RPMI8226 (cell line): Measurements from ENCODE around the gene MLXIP.

Experiments
- DNase-seq: peaks from one replicate; pipeline ENCODE4 v3.0.0-alpha.2; 2015

MLXIP gene

GRCh38 chr12:122080149-122081082, 1.9 kb downstream of the MLXIP start:
- DNase-seq: peak; percentile 89

- DNase-seq: no peak
Observed at GRCh38 chr12:122081083-122081696, 2.6 kb downstream of the MLXIP start.

DNA sequence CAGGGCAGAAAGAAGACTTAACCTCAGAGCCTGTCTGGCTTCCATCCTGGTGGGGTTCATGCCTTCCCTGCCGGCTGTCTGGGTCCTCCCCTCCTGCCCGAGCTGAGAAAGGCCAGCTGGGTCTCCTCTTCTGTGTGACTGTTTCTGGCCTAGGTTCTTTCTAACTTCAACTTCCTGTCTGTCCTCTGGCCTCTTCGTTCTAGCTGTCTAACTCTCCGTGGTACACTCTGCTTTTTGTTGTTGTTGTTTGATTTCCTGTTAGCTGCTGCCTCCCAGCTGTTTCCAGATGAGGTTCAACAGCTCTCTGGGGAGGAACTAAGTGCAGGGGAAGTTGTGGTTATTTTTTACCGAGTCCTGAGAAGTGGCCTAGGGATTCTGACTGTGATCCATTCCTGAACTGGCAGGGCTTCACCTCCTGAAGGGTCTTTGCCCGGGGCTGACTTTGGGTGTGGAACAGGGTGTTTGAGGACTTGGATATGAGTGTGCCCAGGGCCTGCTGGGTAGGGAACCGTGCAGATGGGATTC, 3.2 kb downstream of the MLXIP start:
- peak; percentile 69 for DNase-seq

- DNase-seq: peak; percentile 40
Observed at GRCh38 chr12:122082621-122083356, 4.2 kb downstream of the MLXIP start.

DNA sequence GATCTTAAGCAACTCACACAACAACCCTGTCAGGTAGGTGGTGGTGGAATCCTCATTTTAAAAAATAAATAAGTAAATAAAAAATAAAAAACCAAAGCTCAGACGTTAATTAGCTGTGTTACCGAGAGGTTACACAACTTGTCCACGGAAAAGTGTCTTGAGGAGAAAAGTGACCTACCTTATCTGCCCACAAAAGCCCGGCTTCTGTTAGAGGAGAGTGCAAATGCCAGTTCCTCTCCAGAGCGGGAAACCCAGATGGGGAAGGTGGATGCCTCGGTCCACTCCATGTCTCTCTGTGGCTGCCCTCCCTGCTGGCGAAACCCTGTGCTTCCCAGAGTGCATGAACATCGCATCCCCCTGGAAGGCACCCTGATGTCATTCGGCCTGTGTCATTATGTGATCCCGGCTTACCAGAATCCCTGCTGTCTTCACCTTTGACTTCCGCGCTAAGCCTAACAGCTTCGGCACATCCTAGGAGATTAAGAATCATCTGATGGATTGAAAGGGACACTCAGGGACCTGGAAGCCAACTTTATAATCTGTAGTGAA, 6.4 kb downstream of the MLXIP start:
- DNase-seq: no peak

- no peak for DNase-seq
Observed at GRCh38 chr12:122085591-122085990, 7.0 kb downstream of the MLXIP start.

DNA sequence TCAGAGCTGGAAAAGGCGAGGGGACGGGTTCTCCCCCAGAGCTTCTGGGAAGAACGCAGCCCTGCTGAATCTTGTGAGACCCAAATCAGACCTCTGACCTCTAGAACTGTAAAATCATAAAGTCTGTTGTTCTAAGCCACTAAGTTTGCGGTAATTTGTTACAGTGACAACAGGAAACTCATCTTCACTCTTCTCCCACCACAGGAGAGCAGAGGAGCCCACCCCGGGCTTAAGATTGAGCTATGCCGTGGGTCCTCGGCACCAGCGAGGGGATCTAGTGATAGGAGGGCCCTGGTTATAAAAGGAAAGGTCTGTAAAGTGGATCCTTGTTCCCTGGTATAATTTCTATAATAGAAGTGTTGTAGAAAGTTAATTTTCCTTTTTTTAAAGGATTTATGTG, 7.6 kb downstream of the MLXIP start:
- DNase-seq: no peak

GRCh38 chr12:122086641-122087285, 8.2 kb downstream of the MLXIP start:
- no peak for DNase-seq

- no peak for DNase-seq
Observed at GRCh38 chr12:122087431-122088178, 9.0 kb downstream of the MLXIP start.

DNA sequence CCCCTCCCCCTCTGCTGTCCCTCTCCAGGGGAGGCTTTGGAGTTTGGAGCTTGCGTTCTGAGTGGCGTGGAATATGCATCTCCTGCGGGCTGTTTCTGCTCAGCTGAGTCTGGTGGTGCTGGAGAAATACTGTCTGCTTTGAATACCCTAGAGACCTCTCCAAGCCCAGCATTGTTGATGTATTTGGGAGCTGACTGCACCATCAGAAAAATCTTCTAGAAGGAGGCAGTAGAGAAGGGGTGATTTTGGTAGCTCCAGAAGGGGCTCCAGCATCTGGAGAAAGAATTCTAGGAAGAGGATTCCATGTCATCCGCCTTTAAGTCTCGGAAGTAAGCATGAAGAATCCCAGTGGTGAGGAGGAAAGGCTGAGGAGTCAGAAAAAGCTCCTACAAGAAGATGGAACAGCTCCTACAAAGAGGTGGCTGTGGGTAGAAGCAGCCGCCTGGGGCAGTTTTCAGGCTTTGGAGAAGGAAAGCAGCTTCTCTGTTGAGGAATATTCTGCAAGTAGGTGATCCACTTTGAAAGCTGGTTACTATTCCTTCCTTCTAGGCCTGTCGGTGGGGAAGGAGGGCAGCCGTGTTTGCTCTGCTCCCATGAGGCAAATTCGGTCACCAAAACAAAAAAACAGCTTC, 9.7 kb downstream of the MLXIP start:
- DNase-seq: no peak

- DNase-seq: no peak
Observed at GRCh38 chr12:122089077-122089476, 10.5 kb downstream of the MLXIP start.

GRCh38 chr12:122090759-122091515, 12.4 kb downstream of the MLXIP start:
- no peak for DNase-seq

DNA sequence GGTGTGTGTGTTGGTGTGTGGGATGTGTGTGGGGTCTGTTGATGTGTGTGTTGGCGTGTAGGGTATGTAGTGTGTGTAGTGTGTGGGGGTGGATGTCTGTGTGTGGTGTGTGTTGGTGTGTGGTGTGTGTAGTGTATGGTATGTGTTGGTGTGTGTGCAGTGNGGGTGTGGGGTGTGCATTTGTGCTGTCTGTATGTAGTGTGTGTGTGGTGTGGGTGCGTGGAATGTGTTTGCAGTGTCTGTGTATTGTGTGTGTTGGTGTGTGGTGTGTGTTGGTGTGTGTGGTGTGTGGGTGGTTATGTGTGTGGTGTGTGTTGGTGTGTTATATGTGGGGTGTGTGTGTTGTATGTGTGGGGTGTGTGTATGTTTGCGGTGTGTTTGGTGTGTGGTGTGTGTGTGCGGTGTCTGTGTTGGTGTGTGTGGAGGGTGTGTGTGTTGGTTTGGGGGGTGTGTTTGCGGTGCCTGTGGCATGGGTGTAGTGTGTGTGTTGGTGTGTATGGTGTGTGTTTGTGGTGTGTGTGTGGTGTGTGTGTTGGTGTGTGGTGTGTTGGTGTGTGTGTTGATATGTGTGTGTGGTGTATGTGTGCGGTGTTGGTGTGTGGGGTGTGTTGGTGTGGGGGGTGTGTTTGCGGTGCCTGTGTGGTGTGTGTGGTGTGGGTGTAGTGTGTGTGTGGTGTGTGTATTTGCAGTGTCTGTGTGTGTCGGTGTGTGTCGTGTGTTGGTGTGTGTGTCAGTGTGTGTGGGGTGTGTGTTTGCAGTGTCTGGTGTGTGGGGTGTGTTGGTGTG, 14.7 kb downstream of the MLXIP start:
- DNase-seq: no peak

GRCh38 chr12:122094137-122094734, 15.7 kb downstream of the MLXIP start:
- no peak for DNase-seq

DNA sequence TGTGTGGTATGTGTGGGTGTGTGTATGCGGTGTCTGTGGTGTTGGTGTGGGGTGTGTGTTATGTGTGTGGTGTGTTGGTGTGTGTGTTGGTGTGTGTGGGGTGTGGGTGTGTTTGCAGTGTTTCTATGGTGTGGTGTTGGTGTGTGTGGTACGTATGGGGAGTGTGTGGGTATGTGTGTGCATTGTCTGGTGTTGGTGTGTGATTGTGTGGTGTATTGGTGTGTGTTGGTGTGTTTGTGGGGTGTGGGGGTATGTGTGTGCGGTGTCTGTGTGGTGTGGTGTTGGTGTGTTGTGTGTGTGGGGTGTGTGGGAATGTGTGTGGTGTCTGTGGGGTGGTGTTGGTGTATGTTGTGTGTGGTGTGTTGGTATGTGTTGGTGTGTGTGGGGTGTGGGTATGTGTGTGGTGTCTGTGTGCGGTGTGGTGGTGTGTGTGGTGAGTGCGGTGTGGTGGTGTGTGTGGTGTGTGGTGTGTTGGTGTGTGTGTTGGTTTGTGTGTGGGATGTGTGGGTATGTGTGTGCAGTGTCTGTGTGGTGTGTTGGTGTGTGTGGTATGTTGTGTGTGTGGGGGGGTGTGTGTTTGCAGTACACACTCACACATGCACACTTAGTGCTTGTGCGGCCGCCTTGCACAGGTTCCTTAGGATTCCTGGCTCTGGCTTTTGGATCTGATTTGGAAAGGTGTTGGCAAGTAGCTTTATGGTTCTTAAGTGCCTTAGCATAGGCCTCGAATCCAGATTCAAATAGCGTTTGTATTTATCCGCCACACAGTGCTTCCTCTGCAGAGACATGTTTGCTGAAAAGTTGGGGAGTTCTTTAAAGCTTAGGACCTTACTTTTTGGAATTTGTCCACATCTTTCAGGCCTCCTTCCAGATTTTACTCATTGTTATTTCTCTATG, 16.4 kb downstream of the MLXIP start:
- DNase-seq: peak; percentile 26

GRCh38 chr12:122096014-122096413, 17.5 kb downstream of the MLXIP start:
- no peak for DNase-seq

GRCh38 chr12:122096591-122097149, 18.1 kb downstream of the MLXIP start:
- DNase-seq: no peak

DNA sequence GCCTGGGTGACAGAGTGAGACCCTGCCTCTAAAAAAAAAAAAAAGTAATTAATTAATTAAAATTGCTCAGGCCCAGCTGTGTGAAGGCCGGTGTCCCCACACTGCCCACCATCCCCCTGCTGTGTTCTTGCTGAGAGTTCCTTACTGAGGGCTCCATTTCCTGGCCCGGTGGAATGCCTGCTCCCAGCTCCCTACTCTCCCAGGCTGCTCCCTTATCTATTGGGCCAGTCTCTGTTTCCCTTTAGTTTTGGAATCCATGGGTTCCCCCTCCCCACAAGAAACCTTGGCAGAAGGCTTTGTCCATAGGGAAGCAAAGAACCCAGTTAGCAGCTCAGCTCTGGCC, 19.0 kb downstream of the MLXIP start:
- DNase-seq: no peak
